Coronary artery (tissue), 2 donors: Measurements from ENCODE around the gene DPF3.

Experiments used
- DNase-seq: peaks from one replicate; pipeline ENCODE4 v3.0.0-alpha.2; 2017; ENCODE audit warnings: low spot score
- H3K27ac ChIP-seq, 2 donors: fragments of 200-600 bp; sonication (generic); one replicate each; pipeline ENCODE4 v1.5.1; 2016 to 2019
- H3K4me3 ChIP-seq: fragments of 200-600 bp; sonication (generic); 2 replicates; pipeline ENCODE4 v1.5.1; 2016; ENCODE audit warnings: mild to moderate bottlenecking, moderate library complexity
- CTCF ChIP-seq: fragments of 200-600 bp; sonication (generic); IDR thresholded peaks from one replicate; pipeline ENCODE4 v1.5.1; 2019; ENCODE audit warnings: antibody characterized with exemption

The DPF3 gene

GRCh38 chr14:72653026-72653425 lies 240.9 kb downstream of the DPF3 start:
- DNase-seq, result no peak
- Histone ChIP-seq H3K4me3 (no peak overlapping the region), H3K27ac (no peak overlapping the region)
- TF ChIP-seq CTCF, result no peak

GRCh38 chr14:72652179-72652578 lies 241.7 kb downstream of the DPF3 start:
- TF ChIP-seq CTCF, result no peak
- H3K4me3 ChIP-seq, result no peak overlapping the region
- no peak for DNase-seq

GRCh38 chr14:72651714-72652113 lies 242.2 kb downstream of the DPF3 start:
- DNase-seq, result no peak
- Histone ChIP-seq H3K4me3 (no peak overlapping the region), H3K27ac (no peak overlapping the region)
- TF ChIP-seq CTCF, result no peak

More at GRCh38 chr14:72652179-72652578, 241.7 kb downstream of the DPF3 start:
- H3K27ac ChIP-seq, result no peak overlapping the region

GRCh38 chr14:72651081-72651480 lies 242.8 kb downstream of the DPF3 start:
- H3K27ac ChIP-seq, result no peak overlapping the region
- H3K4me3 ChIP-seq, result no peak overlapping the region
- TF ChIP-seq CTCF, result no peak
- no peak for DNase-seq

GRCh38 chr14:72649603-72650227 lies 244.2 kb downstream of the DPF3 start:
- no peak for DNase-seq
- no peak for TF ChIP-seq CTCF
- Histone ChIP-seq H3K27ac (no peak overlapping the region), H3K4me3 (no peak overlapping the region)

GRCh38 chr14:72647782-72648181 lies 246.1 kb downstream of the DPF3 start:
- H3K27ac ChIP-seq, result no peak overlapping the region
- DNase-seq, result no peak
- no peak for TF ChIP-seq CTCF
- H3K4me3 ChIP-seq, result no peak overlapping the region

- no peak for TF ChIP-seq CTCF
- Histone ChIP-seq H3K4me3 (no peak overlapping the region), H3K27ac (no peak overlapping the region)
- DNase-seq, result no peak
These were observed 246.9 kb downstream of the DPF3 start for GRCh38 chr14:72646861-72647528.
